Measurements from ENCODE around the gene OR52K1.
"Not testable (repeated sequence)": the region's sequence is repeated elsewhere in the genome, so short reads cannot be mapped to it uniquely, and the experiment has no call there.

OR52K1 gene

DNA sequence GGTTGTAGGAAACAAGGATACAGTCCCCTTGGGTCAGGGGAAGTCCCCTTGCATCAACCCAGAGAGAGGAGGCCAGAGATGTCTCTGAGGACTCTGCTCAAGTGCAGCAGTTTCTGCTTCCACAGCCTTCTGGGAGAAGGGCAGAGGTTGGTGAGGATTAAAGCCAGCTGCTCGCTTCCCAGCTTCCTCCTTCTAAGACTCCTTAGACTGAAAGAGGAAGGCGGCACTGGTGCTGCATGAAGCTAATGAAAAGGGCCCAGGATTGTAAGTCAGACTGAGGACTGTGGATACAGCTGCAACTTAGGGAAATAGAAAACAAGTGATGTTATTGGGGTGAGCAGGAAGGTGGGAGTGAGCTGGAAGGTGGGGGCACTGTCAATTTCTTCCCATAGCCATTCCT, at the start of gene OR52K1:
Gene OR52K1, plus strand, starts transcription at position 202 of the 400 bp plus-strand sequence. CDS start 6,255 bp downstream, outside the sequence.
- DNase-seq (ENCODE audit: low spot score) = no peak

- DNase-seq (ENCODE audit: low spot score) = no peak
Observed at GRCh38 chr11:4433856-4434255, 48.6 kb upstream of the OR52K1 start.

GRCh38 chr11:4436411-4436810, 46.0 kb upstream of the OR52K1 start:
- DNase-seq (ENCODE audit: low spot score) = no peak

DNA sequence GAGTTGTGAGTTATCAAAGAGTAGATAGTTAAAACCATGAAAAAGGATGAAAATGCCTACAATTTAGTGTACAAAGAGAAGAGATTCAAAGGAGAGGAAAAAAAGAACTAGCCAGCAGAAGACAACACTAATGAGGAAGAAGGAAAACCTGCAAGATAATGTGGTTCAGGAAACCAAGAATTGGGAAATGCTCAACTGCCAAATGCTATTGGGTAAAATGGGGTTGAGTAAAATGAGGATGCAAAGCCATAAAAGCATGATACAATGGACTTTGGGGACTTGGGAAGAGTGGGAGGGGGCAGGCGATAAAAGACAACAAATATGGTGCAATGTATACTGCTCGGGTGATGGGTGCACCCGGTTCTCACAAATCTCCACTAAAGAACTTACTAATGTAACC, 40.9 kb upstream of the OR52K1 start:
- DNase-seq (ENCODE audit: low spot score) = no peak

DNA sequence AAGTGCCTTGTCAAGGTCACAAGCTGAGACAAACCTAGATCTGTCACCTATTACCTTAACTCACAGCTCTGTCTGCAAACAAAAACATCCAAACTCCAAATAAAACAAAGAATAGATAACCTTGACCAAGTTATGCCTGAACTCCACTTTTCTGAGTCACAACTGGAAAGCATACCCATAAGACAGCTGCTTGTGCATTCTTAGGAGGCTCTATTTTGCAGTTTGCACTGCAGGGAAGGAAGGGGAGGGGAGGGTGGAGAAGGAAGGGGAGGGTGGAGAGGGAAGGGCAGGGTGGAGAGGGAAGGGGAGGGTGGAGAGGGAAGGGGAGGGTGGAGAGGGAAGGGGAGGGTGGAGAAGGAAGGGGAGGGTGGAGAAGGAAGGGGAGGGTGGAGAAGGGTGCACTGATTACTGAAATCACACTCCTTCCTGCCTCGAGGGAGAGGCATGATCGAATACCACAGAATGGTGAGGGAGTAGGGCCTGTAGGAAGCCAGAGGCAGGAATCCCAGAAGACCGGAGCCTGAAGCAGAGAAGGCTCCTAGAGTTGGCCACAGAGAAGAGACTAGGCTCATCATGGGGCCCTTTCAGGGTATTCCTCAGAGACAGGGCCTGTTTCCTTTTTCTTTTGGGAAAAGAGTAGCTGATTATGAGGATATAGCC, 39.1 kb upstream of the OR52K1 start:
- DNase-seq (ENCODE audit: low spot score) = no peak

GRCh38 chr11:4448995-4449394, 33.5 kb upstream of the OR52K1 start, which contains the start of gene OR52K2:
OR52K2 (plus strand) TSS chr11:4449295; CDS start chr11:4449340, 45 bp downstream.
- DNase-seq (ENCODE audit: low spot score) = no peak

- no peak for DNase-seq (ENCODE audit: low spot score)
Observed at GRCh38 chr11:4453118-4453517, 29.3 kb upstream of the OR52K1 start.

DNA sequence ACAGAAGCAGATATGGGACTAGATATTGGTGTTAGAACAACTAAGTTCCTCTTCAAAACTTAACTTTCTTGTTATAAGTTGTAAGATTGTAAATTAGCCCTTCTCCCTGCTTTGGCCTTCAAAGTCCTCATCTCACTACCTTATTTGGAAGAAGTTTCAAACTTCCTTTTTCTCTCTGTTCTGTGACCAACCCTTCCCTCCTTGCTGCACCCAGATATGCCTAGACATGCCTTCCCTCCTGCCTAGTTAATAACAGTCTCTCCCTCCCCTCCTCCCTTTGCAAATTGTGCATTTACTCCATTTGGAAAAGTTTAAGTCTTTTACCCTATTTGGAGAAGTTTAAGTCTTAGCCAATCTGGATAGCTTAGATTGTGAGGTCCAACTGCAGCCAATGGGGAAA, 28.4 kb upstream of the OR52K1 start:
- no peak for DNase-seq (ENCODE audit: low spot score)

DNA sequence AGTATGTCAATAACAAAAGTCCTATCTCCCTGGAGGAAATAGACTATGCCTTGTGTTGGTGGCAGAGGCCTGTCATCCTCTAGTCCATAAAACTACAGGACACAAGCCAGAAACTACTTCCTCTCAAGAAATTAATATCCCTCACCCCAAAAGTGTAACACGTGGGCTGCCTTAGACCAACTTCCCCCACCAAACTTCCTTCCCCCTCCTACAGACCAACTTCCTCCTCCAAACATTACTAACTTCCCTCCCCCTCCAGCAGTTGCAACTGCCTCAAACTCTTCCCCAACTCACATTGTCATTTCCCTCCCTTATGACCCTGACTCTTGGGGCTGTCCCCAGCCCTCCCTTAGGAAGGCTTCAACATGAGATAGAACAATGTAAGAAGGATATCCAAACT, 27.0 kb upstream of the OR52K1 start:
- DNase-seq (ENCODE audit: low spot score) = no peak

GRCh38 chr11:4459500-4459899, 22.9 kb upstream of the OR52K1 start:
- DNase-seq (ENCODE audit: low spot score) = no peak

- no peak for DNase-seq (ENCODE audit: low spot score)
Observed at GRCh38 chr11:4460151-4460550, 22.3 kb upstream of the OR52K1 start.

GRCh38 chr11:4464216-4465159, 18.0 kb upstream of the OR52K1 start:
- DNase-seq (ENCODE audit: low spot score) = no peak

DNA sequence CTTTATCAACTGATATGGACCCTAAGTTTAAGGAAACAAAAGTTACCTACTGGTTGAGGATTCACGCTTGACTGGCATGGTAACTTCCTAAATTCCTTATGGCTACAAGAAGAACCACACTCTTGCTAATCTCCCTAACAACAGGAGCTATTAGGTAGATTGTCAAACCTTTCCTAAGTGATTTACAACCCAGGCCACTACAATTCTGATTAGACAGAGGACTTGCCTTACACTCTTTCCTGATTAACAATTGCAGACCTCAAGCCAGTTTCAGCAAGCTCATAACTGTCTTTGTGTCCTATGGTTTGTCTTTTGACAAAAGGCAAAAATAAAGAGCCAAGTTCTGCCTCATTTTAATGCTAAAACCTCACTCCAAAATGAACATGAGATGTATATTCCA, 17.0 kb upstream of the OR52K1 start:
- DNase-seq (ENCODE audit: low spot score) = no peak

- DNase-seq (ENCODE audit: low spot score) = no peak
Observed at GRCh38 chr11:4466131-4466870, 16.1 kb upstream of the OR52K1 start.

- DNase-seq (ENCODE audit: low spot score) = no peak
Observed at GRCh38 chr11:4466871-4467442, 15.5 kb upstream of the OR52K1 start.

- DNase-seq (ENCODE audit: low spot score) = no peak
Observed at GRCh38 chr11:4467811-4468606, 14.4 kb upstream of the OR52K1 start.

GRCh38 chr11:4479644-4480043, 2.8 kb upstream of the OR52K1 start:
- no peak for DNase-seq (ENCODE audit: low spot score)

DNA sequence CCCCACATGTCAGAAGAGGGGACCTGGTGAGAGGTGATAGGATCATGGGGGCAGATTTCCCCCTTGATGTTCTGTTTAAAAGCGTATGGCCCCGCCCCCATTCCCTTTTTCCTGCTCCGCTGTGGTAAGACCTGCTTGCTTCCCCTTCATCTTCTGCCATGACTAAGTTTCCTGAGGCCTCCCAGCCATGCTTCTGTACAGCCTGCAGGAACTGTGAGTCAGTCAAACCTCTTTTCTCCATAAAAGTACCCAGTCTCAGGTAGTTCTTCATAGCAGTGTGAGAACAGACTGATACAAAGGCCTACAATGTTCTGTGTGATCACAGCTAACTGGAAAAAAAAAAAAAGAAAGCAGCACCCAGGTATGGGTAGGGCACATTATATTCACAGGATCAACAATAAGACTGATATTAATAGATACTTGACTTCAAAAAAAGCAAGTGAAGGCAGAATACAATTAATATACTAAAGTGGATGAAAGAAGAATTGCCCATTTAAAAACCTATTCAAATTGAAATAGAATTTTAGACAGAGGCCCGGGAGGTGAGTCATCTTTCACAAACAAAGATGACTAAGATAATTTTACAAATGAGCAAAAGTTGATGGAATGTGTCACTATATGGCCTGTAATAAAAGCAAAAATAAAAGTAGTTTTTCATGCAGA, 1.7 kb upstream of the OR52K1 start:
- DNase-seq (ENCODE audit: low spot score) = no peak

- DNase-seq (ENCODE audit: low spot score) = no peak
Observed at GRCh38 chr11:4481240-4481582, 1.2 kb upstream of the OR52K1 start.

DNA sequence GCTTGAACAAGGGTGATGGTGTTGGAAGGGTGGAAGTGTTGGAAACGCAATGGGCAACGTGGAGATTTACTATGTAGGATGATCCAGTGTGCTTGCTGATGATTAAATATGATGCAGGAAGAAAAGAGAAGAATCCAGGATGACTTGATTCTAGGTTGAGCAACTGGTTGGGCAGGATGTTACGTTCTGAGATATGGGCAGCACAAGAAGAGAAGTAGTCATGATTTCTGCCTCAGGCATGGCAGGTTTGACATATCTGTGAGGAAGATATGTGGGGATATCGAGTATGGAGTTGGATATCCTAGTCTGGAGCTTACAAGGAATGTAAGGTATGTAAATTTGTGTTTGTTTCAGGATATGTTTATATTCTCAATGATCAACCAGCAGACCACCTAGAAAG, 1.9 kb downstream of the OR52K1 start:
- no peak for DNase-seq (ENCODE audit: low spot score)

- not testable (repeated sequence) for DNase-seq (ENCODE audit: low spot score)
Observed at GRCh38 chr11:4491405-4491804, 9.0 kb downstream of the OR52K1 start.

All from HuH-7.5 (cell line).